MM.1S (cell line): ENCODE measurements around the gene TMEM270.

Experiments
- CTCF ChIP-seq: fragments of 300-600 bp; sonication (generic); IDR thresholded peaks from 2 replicates; pipeline ENCODE4 v1.5.1; 2016; ENCODE audit warnings: antibody characterized with exemption, low read length, mixed read lengths
- EZH2 ChIP-seq: fragments of 300-600 bp; sonication (generic); optimal IDR thresholded peaks from 2 replicates; pipeline ENCODE3; 2017; ENCODE audit warnings: low read depth, mild to moderate bottlenecking, antibody characterized with exemption, low read length, mixed read lengths

- no peak for TF ChIP-seq CTCF
- no peak for TF ChIP-seq EZH2
Measured at GRCh38 chr7:73888959-73889358, 28.0 kb downstream of the TMEM270 start.
